ENCODE results near the gene CERS1.

- no peak for TF ChIP-seq CTCF (IDR thresholded peaks at IDR 0.05)
- no peak for TF ChIP-seq POLR2A (IDR thresholded peaks at IDR 0.05)
Observed at GRCh38 chr19:18905058-18905456, 9.1 kb upstream of the CERS1 start.
